HepG2 (cell line): Measurements from ENCODE around the gene INSR.

ENCODE experiments used
- CTCF ChIP-seq: sonication (generic); formaldehyde crosslinking; IDR thresholded peaks from 2 replicates; pipeline ENCODE4 v1.5.0; 2020; ENCODE audit warnings: mild to moderate bottlenecking, missing genetic modification reagents, moderate library complexity
- EHMT2 ChIP-seq: fragments of 200-600 bp; sonication (generic); IDR thresholded peaks from 2 replicates; pipeline ENCODE4 v1.7.0; 2017; ENCODE audit warnings: antibody characterized with exemption, low read depth, low read length, borderline replicate concordance
- HDAC6 ChIP-seq: fragments of 200-600 bp; sonication (generic); IDR thresholded peaks from 2 replicates; pipeline ENCODE4 v1.7.0; 2017; ENCODE audit warnings: mild to moderate bottlenecking, antibody characterized with exemption, low read length, low read depth
- NCOA2 ChIP-seq: sonication (generic); formaldehyde crosslinking; IDR thresholded peaks from 2 replicates; pipeline ENCODE4 v1.8.0; 2022; ENCODE audit warnings: inconsistent platforms

GRCh38 chr19:7137120-7137519 lies 157.1 kb downstream of the INSR start:
- TF ChIP-seq CTCF (CRISPR knock-in tag) (no peak), NCOA2 (CRISPR knock-in tag) (no peak), HDAC6 (no peak), EHMT2 (no peak)
